ENCODE data around the gene TEK.

- no peak for TF ChIP-seq POLR2A (IDR thresholded peaks at IDR 0.05)
- TF ChIP-seq CTCF (IDR thresholded peaks at IDR 0.05) = no peak
Observed at GRCh38 chr9:27203783-27204182, 94.8 kb downstream of the TEK start.
